ENCODE results near the gene PAWR.

- TF ChIP-seq POLR2A (IDR thresholded peaks at IDR 0.05) = no peak
- TF ChIP-seq CTCF (IDR thresholded peaks at IDR 0.05) = no peak
Observed at GRCh38 chr12:79585147-79585546, 105.6 kb downstream of the PAWR start.

All from breast epithelium (tissue), 3 donors.